Stomach (tissue), 9 donors: Measurements from ENCODE around the gene FOXM1. TPM values are rescaled to one million over a fixed set of nuclear protein-coding genes. Genes with fewer than 3 reads are reported as not detected.
A peak's percentile ranks its signal among the peaks of the same experiment; 100 is the strongest.

Experiments
- DNase-seq, 2 donors: peaks; one replicate each; pipeline versions ENCODE4 v3.0.0 to v3.0.0-alpha.2; 2013 to 2019
- H3K27ac ChIP-seq, 5 donors: fragments of 200-600 bp in 4 of 5; sonication (generic) in 4 of 5; one replicate each; pipeline ENCODE4 v1.5.1; 2013 to 2019; ENCODE audit warnings: mild to moderate bottlenecking in 1 of 5, moderate library complexity in 1 of 5
- H3K27me3 ChIP-seq, 3 donors: fragments of 200-600 bp; sonication (generic); one replicate each; pipeline ENCODE4 v1.5.1; 2017 to 2019; ENCODE audit warnings: mixed run types in 1 of 3
- H3K36me3 ChIP-seq, 4 donors: fragments of 200-600 bp; sonication (generic); 1 replicate in 3 of 4; 2 replicates in 1 of 4; pipeline ENCODE4 v1.5.1; 2016 to 2019
- H3K4me1 ChIP-seq, 4 donors: fragments of 200-600 bp; sonication (generic); one replicate each; pipeline ENCODE4 v1.5.1; 2016 to 2019
- H3K4me3 ChIP-seq, 4 donors: fragments of 200-600 bp; sonication (generic) in 3 of 4; one replicate each; pipeline ENCODE4 v1.5.1; 2016 to 2019; ENCODE audit warnings: mild to moderate bottlenecking in 1 of 4
- H3K9me3 ChIP-seq, 4 donors: fragments of 200-600 bp; sonication (generic); one replicate each; pipeline ENCODE4 v1.5.1; 2016 to 2019
- EP300 ChIP-seq: sonication (generic); formaldehyde crosslinking; IDR thresholded peaks from one replicate; pipeline ENCODE4 v1.6.1; 2017; ENCODE audit warnings: antibody characterized with exemption
- POLR2A ChIP-seq, 4 donors: fragments of 450-650 bp; IDR thresholded peaks; one replicate each; pipeline ENCODE4 v1.6.1; 2016; ENCODE audit warnings: antibody characterized with exemption in 4 of 4, control low read depth in 2 of 4, mild to moderate bottlenecking in 1 of 4, moderate library complexity in 1 of 4
- POLR2AphosphoS5 ChIP-seq, 3 donors: sonication (generic); formaldehyde crosslinking; IDR thresholded peaks; one replicate each; pipeline ENCODE4 v1.6.1; 2016; ENCODE audit warnings: antibody characterized with exemption in 3 of 3
- WGBS, 5 donors: extraction: QIAGEN DNeasy Blood & Tissue Kit in 3 of 5; methylation state at CpG; one replicate each; pipeline versions ENCODE4 v1.1.5 to v1.1.7; 2013 to 2018; 5-methylcytosine and 5-hydroxymethylcytosine counted together
- intact Hi-C: fragments of 100-400 bp; cut with DNase I; formaldehyde crosslinking; loops from one replicate; pipeline ENCODE4 v1.15.1; 2023; ENCODE audit warnings: low total_unique reads
- polyA plus RNA-seq, 3 donors: library from polyadenylated mRNA; stranded (reverse); fragments of 200-250 nt; gene quantifications; one replicate each; pipeline ENCODE4 v1.2.3, GENCODE V29; 2013
- total RNA-seq, 5 donors: library from RNA; depleted of rRNA; stranded (reverse); fragments of >200 nt; gene quantifications; one replicate each; pipeline versions ENCODE4 v1.1.0 to v1.2.3, GENCODE V29; 2014 to 2016
- TF ChIP-seq, protein P1 (sequence below), 7 experiments: fragments of 450-650 bp in 4 of 7; fragments of 200-600 bp in 3 of 7; sonication (generic) in 3 of 7; IDR thresholded peaks; one replicate each; pipeline ENCODE4 v1.5.1; 2016 to 2019; ENCODE audit warnings: antibody characterized with exemption in 7 of 7, control low read depth in 2 of 7, mild to moderate bottlenecking in 1 of 7
- donor health status: healthy with polysubstance abuse.
- donor health status: Bipolar disorder and iron deficiency.
- donor health status: healthy.

FOXM1 gene
- total and polyA plus RNA-seq, 8 donors = 3.5 to 23.2 (median 7.6) TPM; not detected in 1

DNA sequence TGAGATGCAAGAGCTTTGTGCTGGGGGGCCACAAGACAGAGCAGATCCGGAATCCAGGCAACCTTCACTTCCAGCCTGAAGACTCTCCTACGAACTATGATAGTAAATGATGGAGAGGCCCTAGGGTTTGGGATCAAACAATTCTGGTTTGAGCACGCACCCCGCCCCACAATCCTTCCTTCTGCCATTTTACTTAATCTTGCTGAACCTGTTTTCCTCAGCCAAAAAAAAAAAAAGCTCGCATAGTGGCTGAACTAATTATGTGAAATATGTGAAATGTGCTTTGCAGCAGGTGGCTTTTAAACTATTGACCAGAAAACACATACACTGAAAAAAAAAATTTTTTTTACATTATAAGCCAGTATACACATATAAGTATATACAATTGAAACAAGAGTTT is 65.2 kb downstream of the FOXM1 start:
- 40 to 62% (median 49%) methylated on average over 5 of the region's 5 CpGs for WGBS, 5 donors
- peak in 1 of 2 donors; percentile 65 for DNase-seq
- TF ChIP-seq EP300 (no peak), POLR2A (IDR thresholded peaks at IDR 0.05) (no peak), POLR2AphosphoS5 (IDR thresholded peaks at IDR 0.05) (no peak)
- TF ChIP-seq, protein P1, sequence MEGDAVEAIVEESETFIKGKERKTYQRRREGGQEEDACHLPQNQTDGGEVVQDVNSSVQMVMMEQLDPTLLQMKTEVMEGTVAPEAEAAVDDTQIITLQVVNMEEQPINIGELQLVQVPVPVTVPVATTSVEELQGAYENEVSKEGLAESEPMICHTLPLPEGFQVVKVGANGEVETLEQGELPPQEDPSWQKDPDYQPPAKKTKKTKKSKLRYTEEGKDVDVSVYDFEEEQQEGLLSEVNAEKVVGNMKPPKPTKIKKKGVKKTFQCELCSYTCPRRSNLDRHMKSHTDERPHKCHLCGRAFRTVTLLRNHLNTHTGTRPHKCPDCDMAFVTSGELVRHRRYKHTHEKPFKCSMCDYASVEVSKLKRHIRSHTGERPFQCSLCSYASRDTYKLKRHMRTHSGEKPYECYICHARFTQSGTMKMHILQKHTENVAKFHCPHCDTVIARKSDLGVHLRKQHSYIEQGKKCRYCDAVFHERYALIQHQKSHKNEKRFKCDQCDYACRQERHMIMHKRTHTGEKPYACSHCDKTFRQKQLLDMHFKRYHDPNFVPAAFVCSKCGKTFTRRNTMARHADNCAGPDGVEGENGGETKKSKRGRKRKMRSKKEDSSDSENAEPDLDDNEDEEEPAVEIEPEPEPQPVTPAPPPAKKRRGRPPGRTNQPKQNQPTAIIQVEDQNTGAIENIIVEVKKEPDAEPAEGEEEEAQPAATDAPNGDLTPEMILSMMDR (IDR thresholded peaks at IDR 0.05) = no peak
- intact Hi-C loops = no loop called here
- Histone ChIP-seq H3K27ac (peak overlapping the region; percentile 18 to 97 (median 94)), H3K27me3 (no peaks in the 10 kb centered on the region), H3K4me1 (peaks cover 6 to 32% (median 25%) of the 10 kb centered on the region in 4 donors), H3K36me3 (peaks cover 0 to 19% (median 14%) of the 10 kb centered on the region in 4 donors), H3K9me3 (no peaks in the 10 kb centered on the region), H3K4me3 (peak overlapping the region; percentile 63 to 76 (median 71))

Other genes starting within 250 kb of the FOXM1 start
- gene FKBP4, start 82.2 kb downstream of the FOXM1 start, total RNA-seq = 10 to 100 TPM; 25.3 to 57.2 (median 39.4) TPM
- gene FKBP4, start 82.2 kb downstream of the FOXM1 start, polyA plus RNA-seq = 10 to 100 TPM; 46.9 to 51.4 (median 51.3) TPM
- gene ITFG2, start 64.5 kb downstream of the FOXM1 start, total RNA-seq = 100 to 1,000 TPM in 3 of 5 donors, 10 to 100 TPM in 2; 19.1 to 208 (median 157) TPM
- gene ITFG2, start 64.5 kb downstream of the FOXM1 start, polyA plus RNA-seq = 10 to 100 TPM; 14.9 to 27.8 (median 26.3) TPM
- 10 to 100 TPM in 1 of 5 donors, 1 to 10 TPM in 1, under 1 TPM in 1, not detected in 2; 0.92 to 24.3 (median 4.7) TPM for gene NRIP2, start 42.1 kb downstream of the FOXM1 start, total RNA-seq
- under 1 TPM; 0.31 to 0.87 (median 0.63) TPM for gene NRIP2, start 42.1 kb downstream of the FOXM1 start, polyA plus RNA-seq
- not detected for gene TEX52, start 20.1 kb downstream of the FOXM1 start, total RNA-seq
- gene TEX52, start 20.1 kb downstream of the FOXM1 start, polyA plus RNA-seq = not detected
- 10 to 100 TPM in 2 of 5 donors, 1 to 10 TPM in 2, not detected in 1; 7.0 to 92.0 (median 14.1) TPM for gene RHNO1, start within 50 bp of the FOXM1 start, total RNA-seq
- gene RHNO1, start within 50 bp of the FOXM1 start, polyA plus RNA-seq = 10 to 100 TPM; 12.7 to 18.4 (median 14.7) TPM
- 10 to 100 TPM; 10.7 to 73.5 (median 30.3) TPM for gene TULP3, start 13.7 kb upstream of the FOXM1 start, total RNA-seq
- gene TULP3, start 13.7 kb upstream of the FOXM1 start, polyA plus RNA-seq = 10 to 100 TPM in 2 of 3 donors, 1 to 10 TPM in 1; 9.2 to 11.7 (median 11.3) TPM
- 1 to 10 TPM in 3 of 5 donors, not detected in 2; 7.9 to 8.4 (median 8.3) TPM for gene TEAD4, start 82.2 kb upstream of the FOXM1 start, total RNA-seq
- gene TEAD4, start 82.2 kb upstream of the FOXM1 start, polyA plus RNA-seq = 10 to 100 TPM in 1 of 3 donors, 1 to 10 TPM in 2; 5.7 to 10.6 (median 9.2) TPM
- 10 to 100 TPM in 3 of 5 donors, 1 to 10 TPM in 2; 1.4 to 58.3 (median 15.6) TPM for gene TSPAN9, start 200.2 kb upstream of the FOXM1 start, total RNA-seq
- gene TSPAN9, start 200.2 kb upstream of the FOXM1 start, polyA plus RNA-seq = 1 to 10 TPM; 4.1 to 9.4 (median 6.4) TPM